Measurements from ENCODE around the gene TRIO.

Gene TRIO

GRCh38 chr5:14356305-14356704 is 213.2 kb downstream of the TRIO start:
- Histone ChIP-seq H3K27me3 (ENCODE audit: control insufficient read depth, insufficient read depth, low read length) (no peaks in the 10 kb centered on the region), H3K27ac (ENCODE audit: low read length) (no peak overlapping the region), H3K36me3 (ENCODE audit: control insufficient read depth, insufficient read depth, low read length) (peaks cover 8% of the 10 kb centered on the region), H3K4me1 (ENCODE audit: control insufficient read depth, insufficient read depth, low read length) (peaks cover 3% of the 10 kb centered on the region; the same call in 1 of the 2 replicates), H3K4me3 (ENCODE audit: low read length) (no peak overlapping the region), H3K9me3 (ENCODE audit: control insufficient read depth, insufficient read depth, low read length) (no peaks in the 10 kb centered on the region)
- no CpG with 5 or more reads among the region's 1 CpG for WGBS (ENCODE audit: insufficient coverage, insufficient read length)
- no peak for DNase-seq (ENCODE audit: low read depth, low spot score)

- Histone ChIP-seq H3K27ac (ENCODE audit: low read length) (no peak overlapping the region), H3K4me3 (ENCODE audit: low read length) (no peak overlapping the region), H3K4me1 (ENCODE audit: control insufficient read depth, insufficient read depth, low read length) (peaks cover 3% of the 10 kb centered on the region; the same call in 1 of the 2 replicates), H3K9me3 (ENCODE audit: control insufficient read depth, insufficient read depth, low read length) (no peaks in the 10 kb centered on the region), H3K27me3 (ENCODE audit: control insufficient read depth, insufficient read depth, low read length) (no peaks in the 10 kb centered on the region), H3K36me3 (ENCODE audit: control insufficient read depth, insufficient read depth, low read length) (peaks cover 8% of the 10 kb centered on the region)
- no peak for DNase-seq (ENCODE audit: low read depth, low spot score)
- WGBS (ENCODE audit: insufficient coverage, insufficient read length): no CpG with 5 or more reads among the region's 9 CpGs
Measured at GRCh38 chr5:14357441-14357840, 214.3 kb downstream of the TRIO start.

GRCh38 chr5:14357851-14358250 is 214.7 kb downstream of the TRIO start:
- no peak overlapping the region for H3K27ac ChIP-seq (ENCODE audit: low read length)
- H3K27me3 ChIP-seq (ENCODE audit: control insufficient read depth, insufficient read depth, low read length): no peaks in the 10 kb centered on the region
- H3K9me3 ChIP-seq (ENCODE audit: control insufficient read depth, insufficient read depth, low read length): no peaks in the 10 kb centered on the region
- no peak overlapping the region for H3K4me3 ChIP-seq (ENCODE audit: low read length)
- H3K36me3 ChIP-seq (ENCODE audit: control insufficient read depth, insufficient read depth, low read length): peaks cover 8% of the 10 kb centered on the region
- WGBS (ENCODE audit: insufficient coverage, insufficient read length): no CpG with 5 or more reads among the region's 20 CpGs
- no peak for DNase-seq (ENCODE audit: low read depth, low spot score)
- H3K4me1 ChIP-seq (ENCODE audit: control insufficient read depth, insufficient read depth, low read length): peaks cover 3% of the 10 kb centered on the region; the same call in 1 of the 2 replicates

- WGBS (ENCODE audit: insufficient coverage, insufficient read length): 100% methylated on average over 1 of the region's 7 CpGs
- peaks cover 3% of the 10 kb centered on the region; the same call in 1 of the 2 replicates for H3K4me1 ChIP-seq (ENCODE audit: control insufficient read depth, insufficient read depth, low read length)
- H3K27ac ChIP-seq (ENCODE audit: low read length): no peak overlapping the region
- no peaks in the 10 kb centered on the region for H3K9me3 ChIP-seq (ENCODE audit: control insufficient read depth, insufficient read depth, low read length)
- no peak for DNase-seq (ENCODE audit: low read depth, low spot score)
- H3K27me3 ChIP-seq (ENCODE audit: control insufficient read depth, insufficient read depth, low read length): no peaks in the 10 kb centered on the region
- H3K36me3 ChIP-seq (ENCODE audit: control insufficient read depth, insufficient read depth, low read length): peaks cover 8% of the 10 kb centered on the region
- no peak overlapping the region for H3K4me3 ChIP-seq (ENCODE audit: low read length)
Measured at GRCh38 chr5:14358536-14358935, 215.4 kb downstream of the TRIO start.

- no CpG with 5 or more reads among the region's 27 CpGs for WGBS (ENCODE audit: insufficient coverage, insufficient read length)
- H3K4me1 ChIP-seq (ENCODE audit: control insufficient read depth, insufficient read depth, low read length): peaks cover 4% of the 10 kb centered on the region; the same call in 1 of the 2 replicates
- H3K27me3 ChIP-seq (ENCODE audit: control insufficient read depth, insufficient read depth, low read length): no peaks in the 10 kb centered on the region
- H3K36me3 ChIP-seq (ENCODE audit: control insufficient read depth, insufficient read depth, low read length): peaks cover 8% of the 10 kb centered on the region
- no peaks in the 10 kb centered on the region for H3K9me3 ChIP-seq (ENCODE audit: control insufficient read depth, insufficient read depth, low read length)
- no peak overlapping the region for H3K27ac ChIP-seq (ENCODE audit: low read length)
- no peak for DNase-seq (ENCODE audit: low read depth, low spot score)
- H3K4me3 ChIP-seq (ENCODE audit: low read length): no peak overlapping the region
Measured at GRCh38 chr5:14359069-14360043, 216.2 kb downstream of the TRIO start.

- no peak for DNase-seq (ENCODE audit: low read depth, low spot score)
- Histone ChIP-seq H3K9me3 (ENCODE audit: control insufficient read depth, insufficient read depth, low read length) (no peaks in the 10 kb centered on the region), H3K4me3 (ENCODE audit: low read length) (no peak overlapping the region), H3K27ac (ENCODE audit: low read length) (no peak overlapping the region), H3K36me3 (ENCODE audit: control insufficient read depth, insufficient read depth, low read length) (peaks cover 17% of the 10 kb centered on the region), H3K27me3 (ENCODE audit: control insufficient read depth, insufficient read depth, low read length) (no peaks in the 10 kb centered on the region), H3K4me1 (ENCODE audit: control insufficient read depth, insufficient read depth, low read length) (peaks cover 5% of the 10 kb centered on the region; the same call in 1 of the 2 replicates)
- no CpG with 5 or more reads among the region's 9 CpGs for WGBS (ENCODE audit: insufficient coverage, insufficient read length)
Measured at GRCh38 chr5:14362491-14362890, 219.3 kb downstream of the TRIO start.

- peaks cover 25% of the 10 kb centered on the region for H3K36me3 ChIP-seq (ENCODE audit: control insufficient read depth, insufficient read depth, low read length)
- H3K4me3 ChIP-seq (ENCODE audit: low read length): no peak overlapping the region
- no peak for DNase-seq (ENCODE audit: low read depth, low spot score)
- no CpG with 5 or more reads among the region's 1 CpG for WGBS (ENCODE audit: insufficient coverage, insufficient read length)
- peaks cover 2% of the 10 kb centered on the region; the same call in 1 of the 2 replicates for H3K4me1 ChIP-seq (ENCODE audit: control insufficient read depth, insufficient read depth, low read length)
- H3K9me3 ChIP-seq (ENCODE audit: control insufficient read depth, insufficient read depth, low read length): no peaks in the 10 kb centered on the region
- no peaks in the 10 kb centered on the region for H3K27me3 ChIP-seq (ENCODE audit: control insufficient read depth, insufficient read depth, low read length)
- H3K27ac ChIP-seq (ENCODE audit: low read length): no peak overlapping the region
Measured at GRCh38 chr5:14364096-14364495, 221.0 kb downstream of the TRIO start.

GRCh38 chr5:14364576-14365472 is 221.7 kb downstream of the TRIO start:
- DNase-seq (ENCODE audit: low read depth, low spot score): no peak
- H3K4me3 ChIP-seq (ENCODE audit: low read length): no peak overlapping the region
- no peaks in the 10 kb centered on the region for H3K9me3 ChIP-seq (ENCODE audit: control insufficient read depth, insufficient read depth, low read length)
- H3K4me1 ChIP-seq (ENCODE audit: control insufficient read depth, insufficient read depth, low read length): peaks cover 2% of the 10 kb centered on the region; the same call in 1 of the 2 replicates
- WGBS (ENCODE audit: insufficient coverage, insufficient read length): no CpG with 5 or more reads among the region's 12 CpGs
- peaks cover 26% of the 10 kb centered on the region for H3K36me3 ChIP-seq (ENCODE audit: control insufficient read depth, insufficient read depth, low read length)
- no peaks in the 10 kb centered on the region for H3K27me3 ChIP-seq (ENCODE audit: control insufficient read depth, insufficient read depth, low read length)
- H3K27ac ChIP-seq (ENCODE audit: low read length): no peak overlapping the region

GRCh38 chr5:14365831-14366430 is 222.8 kb downstream of the TRIO start:
- peaks cover 23% of the 10 kb centered on the region for H3K36me3 ChIP-seq (ENCODE audit: control insufficient read depth, insufficient read depth, low read length)
- H3K9me3 ChIP-seq (ENCODE audit: control insufficient read depth, insufficient read depth, low read length): no peaks in the 10 kb centered on the region
- no peak overlapping the region for H3K27ac ChIP-seq (ENCODE audit: low read length)
- no peaks in the 10 kb centered on the region for H3K27me3 ChIP-seq (ENCODE audit: control insufficient read depth, insufficient read depth, low read length)
- no peak overlapping the region for H3K4me3 ChIP-seq (ENCODE audit: low read length)
- no CpG with 5 or more reads among the region's 2 CpGs for WGBS (ENCODE audit: insufficient coverage, insufficient read length)
- peaks cover 2% of the 10 kb centered on the region; the same call in 1 of the 2 replicates for H3K4me1 ChIP-seq (ENCODE audit: control insufficient read depth, insufficient read depth, low read length)
- DNase-seq (ENCODE audit: low read depth, low spot score): no peak

- H3K27ac ChIP-seq (ENCODE audit: low read length): no peak overlapping the region
- peaks cover 23% of the 10 kb centered on the region for H3K36me3 ChIP-seq (ENCODE audit: control insufficient read depth, insufficient read depth, low read length)
- no peak for DNase-seq (ENCODE audit: low read depth, low spot score)
- peaks cover 2% of the 10 kb centered on the region; the same call in 1 of the 2 replicates for H3K4me1 ChIP-seq (ENCODE audit: control insufficient read depth, insufficient read depth, low read length)
- H3K4me3 ChIP-seq (ENCODE audit: low read length): no peak overlapping the region
- no peaks in the 10 kb centered on the region for H3K27me3 ChIP-seq (ENCODE audit: control insufficient read depth, insufficient read depth, low read length)
- no peaks in the 10 kb centered on the region for H3K9me3 ChIP-seq (ENCODE audit: control insufficient read depth, insufficient read depth, low read length)
- WGBS (ENCODE audit: insufficient coverage, insufficient read length): no CpG with 5 or more reads among the region's 10 CpGs
Measured at GRCh38 chr5:14366763-14367162, 223.6 kb downstream of the TRIO start.
